Neuronal stem cell (in vitro differentiated cells): ENCODE results near the gene RNF150.

ENCODE experiments used
- DNase-seq: peaks from one replicate; pipeline ENCODE4 v3.0.0-alpha.2; 2013; ENCODE audit warnings: low spot score
- H2AFZ ChIP-seq: one replicate; pipeline ENCODE4 v1.6.1; 2013; ENCODE audit warnings: mild to moderate bottlenecking, low read length, inconsistent platforms
- H2AK5ac ChIP-seq: 2 replicates; pipeline ENCODE4 v1.6.1; 2013; ENCODE audit warnings: low read depth, mild to moderate bottlenecking, inconsistent platforms, low read length, moderate library complexity, mixed read lengths
- H2BK120ac ChIP-seq: 2 replicates; pipeline ENCODE4 v1.6.1; 2013; ENCODE audit warnings: low read depth, mild to moderate bottlenecking, inconsistent platforms, low read length, moderate library complexity, mixed read lengths
- H2BK12ac ChIP-seq: one replicate; pipeline ENCODE4 v1.6.1; 2013; ENCODE audit warnings: low read length, inconsistent platforms
- H2BK15ac ChIP-seq: 2 replicates; pipeline ENCODE4 v1.6.1; 2013; ENCODE audit warnings: mild to moderate bottlenecking, low read length, inconsistent platforms, mixed read lengths
- H2BK5ac ChIP-seq: one replicate; pipeline ENCODE4 v1.6.1; 2013; ENCODE audit warnings: inconsistent platforms, mild to moderate bottlenecking, low read length, moderate library complexity
- H3K14ac ChIP-seq: one replicate; pipeline ENCODE4 v1.6.1; 2013; ENCODE audit warnings: low read length, inconsistent platforms
- H3K18ac ChIP-seq: 2 replicates; pipeline ENCODE4 v1.6.1; 2013; ENCODE audit warnings: low read length, inconsistent platforms
- H3K23ac ChIP-seq: 2 replicates; pipeline ENCODE4 v1.6.1; 2013; ENCODE audit warnings: low read depth, mild to moderate bottlenecking, mixed read lengths, low read length, inconsistent platforms; ENCODE audit not compliant: poor library complexity
- H3K27ac ChIP-seq: replicated peaks from 3 replicates; pipeline ENCODE4 v1.5.1; 2013; ENCODE audit warnings: low read length, inconsistent platforms
- H3K27me3 ChIP-seq, 3 experiments: 2 replicates each; pipeline ENCODE4 v1.6.1; 2013; ENCODE audit warnings: low read length in 3 of 3, mild to moderate bottlenecking in 2 of 3, inconsistent platforms in 1 of 3, low read depth in 1 of 3, mixed read lengths in 1 of 3, moderate library complexity in 1 of 3; ENCODE audit not compliant: control insufficient read depth in 3 of 3, insufficient read depth in 3 of 3
- H3K36me3 ChIP-seq, 2 donors: replicated peaks in 1 of 2; 2 replicates each; pipeline ENCODE4 v1.6.1; 2013; ENCODE audit warnings: low read length in 2 of 2; ENCODE audit not compliant: control insufficient read depth in 2 of 2, insufficient read depth in 2 of 2
- H3K4ac ChIP-seq: 2 replicates; pipeline ENCODE4 v1.6.1; 2013; ENCODE audit warnings: inconsistent platforms, mild to moderate bottlenecking, low read length, moderate library complexity
- H3K4me1 ChIP-seq, 2 donors: 1 replicate in 1 of 2; 2 replicates in 1 of 2; pipeline ENCODE4 v1.6.1; 2013; ENCODE audit warnings: low read length in 2 of 2, low read depth in 1 of 2; ENCODE audit not compliant: control insufficient read depth in 2 of 2, insufficient read depth in 1 of 2
- H3K4me2 ChIP-seq: one replicate; pipeline ENCODE4 v1.6.1; 2013; ENCODE audit warnings: mild to moderate bottlenecking, low read length, inconsistent platforms; ENCODE audit not compliant: insufficient read depth, poor library complexity, severe bottlenecking
- H3K4me3 ChIP-seq, 2 donors: 2 replicates each; pipeline ENCODE4 v1.5.1; 2013; ENCODE audit warnings: low read length in 2 of 2, mild to moderate bottlenecking in 2 of 2, inconsistent platforms in 1 of 2, moderate library complexity in 1 of 2
- H3K79me1 ChIP-seq: one replicate; pipeline ENCODE4 v1.6.1; 2013; ENCODE audit warnings: low read depth, mild to moderate bottlenecking, inconsistent platforms, low read length, moderate library complexity
- H3K9ac ChIP-seq: one replicate; pipeline ENCODE4 v1.6.1; 2013; ENCODE audit warnings: mild to moderate bottlenecking, low read depth, low read length, inconsistent platforms; ENCODE audit not compliant: poor library complexity
- H3K9me3 ChIP-seq, 2 donors: replicated peaks in 1 of 2; 2 replicates each; pipeline versions ENCODE3 to v1.6.1; 2013; ENCODE audit warnings: low read length in 2 of 2, mild to moderate bottlenecking in 2 of 2, inconsistent platforms in 1 of 2, low read depth in 1 of 2, mixed read lengths in 1 of 2, moderate library complexity in 1 of 2; ENCODE audit not compliant: control insufficient read depth in 2 of 2, insufficient read depth in 1 of 2
- H4K8ac ChIP-seq: one replicate; pipeline ENCODE4 v1.6.1; 2013; ENCODE audit warnings: low read depth, mild to moderate bottlenecking, inconsistent platforms, low read length, moderate library complexity
- H4K91ac ChIP-seq: one replicate; pipeline ENCODE4 v1.6.1; 2013; ENCODE audit warnings: low read length, low read depth, mild to moderate bottlenecking, inconsistent platforms; ENCODE audit not compliant: poor library complexity
- WGBS, 2 donors: extraction: QIAGEN DNeasy Blood & Tissue Kit; methylation state at CpG; one replicate each; pipeline ENCODE4 v1.1.7; 2013; ENCODE audit warnings: missing lambda C conversion rate in 2 of 2, mixed read lengths in 1 of 2; ENCODE audit not compliant: insufficient read length in 2 of 2, insufficient replicate concordance in 1 of 2; ENCODE audit errors: extremely low coverage in 2 of 2; 5-methylcytosine and 5-hydroxymethylcytosine counted together

The RNF150 gene

GRCh38 chr4:140858897-140859296 is 274.4 kb downstream of the RNF150 start:
- H4K91ac ChIP-seq = no peak overlapping the region
- H3K9me3 ChIP-seq = no peaks in the 10 kb centered on the region
- peaks cover 0 to 15% (median 0%) of the 10 kb centered on the region in 3 experiments for H3K27me3 ChIP-seq
- H3K27ac ChIP-seq = no peak overlapping the region
- H2AK5ac ChIP-seq = no peak overlapping the region
- no peak overlapping the region for H2BK120ac ChIP-seq
- H3K79me1 ChIP-seq = no peaks in the 10 kb centered on the region
- no peak overlapping the region for H2AFZ ChIP-seq
- H3K4me3 ChIP-seq = no peak overlapping the region
- no CpG with 5 or more reads among the region's 3 CpGs for WGBS, 2 donors
- H3K14ac ChIP-seq = no peak overlapping the region
- no peak overlapping the region for H2BK12ac ChIP-seq
- H4K8ac ChIP-seq = no peak overlapping the region
- DNase-seq = no peak
- no peak overlapping the region for H3K4me2 ChIP-seq
- no peak overlapping the region for H3K18ac ChIP-seq
- H3K4me1 ChIP-seq = peaks cover 0 to 4% of the 10 kb centered on the region in 2 donors
- H3K4ac ChIP-seq = no peak overlapping the region
- H2BK15ac ChIP-seq = no peak overlapping the region
- H3K36me3 ChIP-seq = peaks cover 0 to under 1% of the 10 kb centered on the region in 2 donors
- H3K23ac ChIP-seq = no peak overlapping the region
- H3K9ac ChIP-seq = no peak overlapping the region
- H2BK5ac ChIP-seq = no peak overlapping the region

- H3K4me1 ChIP-seq = peaks cover 0 to 4% of the 10 kb centered on the region in 2 donors
- H2AK5ac ChIP-seq = no peak overlapping the region
- H2BK120ac ChIP-seq = no peak overlapping the region
- no peaks in the 10 kb centered on the region for H3K9me3 ChIP-seq
- H3K14ac ChIP-seq = no peak overlapping the region
- H2AFZ ChIP-seq = no peak overlapping the region
- H3K23ac ChIP-seq = no peak overlapping the region
- H2BK5ac ChIP-seq = no peak overlapping the region
- no peaks in the 10 kb centered on the region for H3K36me3 ChIP-seq
- no peak overlapping the region for H3K18ac ChIP-seq
- no peak overlapping the region for H3K4ac ChIP-seq
- no CpG with 5 or more reads among the region's 2 CpGs for WGBS, 2 donors
- H3K9ac ChIP-seq = no peak overlapping the region
- H3K27ac ChIP-seq = no peak overlapping the region
- H3K79me1 ChIP-seq = no peaks in the 10 kb centered on the region
- H3K4me3 ChIP-seq = no peak overlapping the region
- H2BK12ac ChIP-seq = no peak overlapping the region
- peaks cover 0 to 3% (median 0%) of the 10 kb centered on the region in 3 experiments for H3K27me3 ChIP-seq
- no peak overlapping the region for H4K91ac ChIP-seq
- no peak overlapping the region for H2BK15ac ChIP-seq
- no peak overlapping the region for H4K8ac ChIP-seq
- no peak overlapping the region for H3K4me2 ChIP-seq
- no peak for DNase-seq
Observed at GRCh38 chr4:140857111-140857510, 276.2 kb downstream of the RNF150 start.

DNA sequence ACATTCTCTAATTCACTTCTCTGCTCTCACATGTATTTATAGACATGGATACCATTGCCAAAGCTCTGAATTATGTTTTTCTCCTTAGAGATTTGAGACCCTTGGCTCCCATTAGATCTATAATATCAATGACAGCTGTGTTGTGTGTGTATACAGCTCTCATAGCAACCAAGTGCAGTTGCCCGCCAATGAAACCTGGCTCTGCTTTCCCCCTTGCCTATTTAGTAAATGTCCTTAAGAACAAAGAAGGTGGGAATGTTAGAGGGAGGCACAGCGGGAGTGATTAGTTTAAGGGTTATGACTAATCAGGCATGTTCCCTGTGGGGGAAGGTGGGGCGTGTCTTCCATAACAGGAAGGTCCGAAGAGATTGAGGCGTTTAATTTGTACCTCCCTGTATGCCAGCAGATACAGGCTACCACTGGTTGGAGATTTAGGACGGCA is 276.6 kb downstream of the RNF150 start:
- H2BK120ac ChIP-seq = no peak overlapping the region
- peaks cover 0 to 4% of the 10 kb centered on the region in 2 donors for H3K4me1 ChIP-seq
- DNase-seq = no peak
- no peak overlapping the region for H3K4me3 ChIP-seq
- no CpG with 5 or more reads among the region's 6 CpGs for WGBS, 2 donors
- H3K9me3 ChIP-seq = no peaks in the 10 kb centered on the region
- no peak overlapping the region for H2AFZ ChIP-seq
- no peak overlapping the region for H3K18ac ChIP-seq
- H3K27me3 ChIP-seq = no peaks in the 10 kb centered on the region
- H2BK15ac ChIP-seq = no peak overlapping the region
- no peak overlapping the region for H3K4ac ChIP-seq
- H3K14ac ChIP-seq = no peak overlapping the region
- no peak overlapping the region for H4K8ac ChIP-seq
- no peak overlapping the region for H3K23ac ChIP-seq
- H2BK5ac ChIP-seq = no peak overlapping the region
- no peak overlapping the region for H2AK5ac ChIP-seq
- no peak overlapping the region for H3K9ac ChIP-seq
- no peak overlapping the region for H3K4me2 ChIP-seq
- H3K27ac ChIP-seq = no peak overlapping the region
- no peaks in the 10 kb centered on the region for H3K79me1 ChIP-seq
- no peak overlapping the region for H4K91ac ChIP-seq
- H2BK12ac ChIP-seq = no peak overlapping the region
- no peaks in the 10 kb centered on the region for H3K36me3 ChIP-seq

DNA sequence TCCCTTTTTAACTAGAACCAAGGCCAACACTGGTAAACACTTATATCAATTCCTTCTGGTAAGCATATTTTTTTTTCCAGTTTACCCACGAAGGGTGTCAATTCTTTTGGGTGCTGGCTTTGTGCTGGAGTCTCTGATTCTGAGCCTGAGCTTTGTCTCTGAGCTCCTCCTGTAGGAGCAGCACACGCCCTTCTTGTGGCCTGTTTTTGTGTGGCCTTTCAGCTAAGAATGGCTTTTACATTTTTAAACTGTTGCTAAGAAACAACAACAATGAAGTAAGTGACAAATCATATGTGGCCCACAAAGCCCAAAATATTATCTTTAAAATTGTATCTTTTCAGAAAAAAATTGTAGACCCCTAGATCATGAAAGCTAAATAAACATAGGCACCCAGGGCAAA is 279.1 kb downstream of the RNF150 start:
- Histone ChIP-seq H2BK120ac (no peak overlapping the region), H3K4me2 (no peak overlapping the region), H3K4me3 (no peak overlapping the region), H3K9me3 (no peaks in the 10 kb centered on the region), H2AFZ (no peak overlapping the region), H2BK5ac (no peak overlapping the region), H4K91ac (no peak overlapping the region), H3K9ac (no peak overlapping the region), H3K36me3 (no peaks in the 10 kb centered on the region), H3K27me3 (no peaks in the 10 kb centered on the region), H2BK12ac (no peak overlapping the region), H2AK5ac (no peak overlapping the region), H3K4me1 (peaks cover 0 to 4% of the 10 kb centered on the region in 2 donors), H3K27ac (no peak overlapping the region), H3K4ac (no peak overlapping the region), H3K79me1 (no peaks in the 10 kb centered on the region), H3K14ac (no peak overlapping the region), H4K8ac (no peak overlapping the region), H3K23ac (no peak overlapping the region), H2BK15ac (no peak overlapping the region), H3K18ac (no peak overlapping the region)
- no peak for DNase-seq
- no CpG with 5 or more reads among the region's 2 CpGs for WGBS, 2 donors
